22Rv1 (cell line): Measurements from ENCODE around the gene CACNA1C.
"Not testable (repeated sequence)": the region's sequence is repeated elsewhere in the genome, so short reads cannot be mapped to it uniquely, and the experiment has no call there.

ENCODE experiments used
- H3K27ac ChIP-seq: fragments of 450-650 bp; 2 replicates; pipeline ENCODE4 v1.5.1; 2017
- ZFX ChIP-seq: fragments of 450-650 bp; IDR thresholded peaks from 2 replicates; pipeline ENCODE4 v1.6.1; 2017; ENCODE audit warnings: antibody characterized with exemption, borderline replicate concordance
- TF ChIP-seq, protein P1 (sequence below): fragments of 450-650 bp; IDR thresholded peaks from 2 replicates; pipeline ENCODE4 v1.5.1; 2017; ENCODE audit warnings: mild to moderate bottlenecking

CACNA1C gene

DNA sequence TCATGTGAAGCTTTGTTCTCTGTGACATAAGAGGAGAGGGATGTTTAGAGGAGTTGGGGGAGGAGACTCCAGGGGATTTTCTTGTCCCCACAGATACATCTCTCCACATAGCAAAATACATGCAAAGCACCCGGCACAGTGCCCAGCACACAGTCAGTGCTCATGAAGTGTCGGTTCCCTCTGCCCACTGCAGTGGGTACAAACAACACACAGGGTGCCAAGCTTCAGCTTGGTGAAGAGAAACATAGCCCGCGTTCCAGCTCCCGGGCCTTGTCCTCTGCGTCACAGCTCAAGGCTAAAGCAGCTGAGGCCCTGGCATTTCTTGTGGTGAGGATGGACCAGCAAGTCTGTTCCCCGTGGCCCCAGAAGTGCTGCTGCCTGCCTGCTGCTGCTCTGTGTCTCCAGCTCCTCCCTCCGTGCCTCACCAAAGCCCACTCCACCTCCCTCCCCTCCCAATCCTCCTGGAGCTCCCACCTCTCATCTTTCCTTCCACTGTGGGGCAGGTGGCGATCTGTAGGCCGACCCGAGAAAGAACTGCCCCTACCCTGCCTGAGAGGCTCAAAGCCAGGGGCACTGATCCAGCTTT is 685.0 kb downstream of the CACNA1C start:
- H3K27ac ChIP-seq = no peak overlapping the region
- TF ChIP-seq, protein P1, sequence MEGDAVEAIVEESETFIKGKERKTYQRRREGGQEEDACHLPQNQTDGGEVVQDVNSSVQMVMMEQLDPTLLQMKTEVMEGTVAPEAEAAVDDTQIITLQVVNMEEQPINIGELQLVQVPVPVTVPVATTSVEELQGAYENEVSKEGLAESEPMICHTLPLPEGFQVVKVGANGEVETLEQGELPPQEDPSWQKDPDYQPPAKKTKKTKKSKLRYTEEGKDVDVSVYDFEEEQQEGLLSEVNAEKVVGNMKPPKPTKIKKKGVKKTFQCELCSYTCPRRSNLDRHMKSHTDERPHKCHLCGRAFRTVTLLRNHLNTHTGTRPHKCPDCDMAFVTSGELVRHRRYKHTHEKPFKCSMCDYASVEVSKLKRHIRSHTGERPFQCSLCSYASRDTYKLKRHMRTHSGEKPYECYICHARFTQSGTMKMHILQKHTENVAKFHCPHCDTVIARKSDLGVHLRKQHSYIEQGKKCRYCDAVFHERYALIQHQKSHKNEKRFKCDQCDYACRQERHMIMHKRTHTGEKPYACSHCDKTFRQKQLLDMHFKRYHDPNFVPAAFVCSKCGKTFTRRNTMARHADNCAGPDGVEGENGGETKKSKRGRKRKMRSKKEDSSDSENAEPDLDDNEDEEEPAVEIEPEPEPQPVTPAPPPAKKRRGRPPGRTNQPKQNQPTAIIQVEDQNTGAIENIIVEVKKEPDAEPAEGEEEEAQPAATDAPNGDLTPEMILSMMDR = no peak
- TF ChIP-seq ZFX = no peak

DNA sequence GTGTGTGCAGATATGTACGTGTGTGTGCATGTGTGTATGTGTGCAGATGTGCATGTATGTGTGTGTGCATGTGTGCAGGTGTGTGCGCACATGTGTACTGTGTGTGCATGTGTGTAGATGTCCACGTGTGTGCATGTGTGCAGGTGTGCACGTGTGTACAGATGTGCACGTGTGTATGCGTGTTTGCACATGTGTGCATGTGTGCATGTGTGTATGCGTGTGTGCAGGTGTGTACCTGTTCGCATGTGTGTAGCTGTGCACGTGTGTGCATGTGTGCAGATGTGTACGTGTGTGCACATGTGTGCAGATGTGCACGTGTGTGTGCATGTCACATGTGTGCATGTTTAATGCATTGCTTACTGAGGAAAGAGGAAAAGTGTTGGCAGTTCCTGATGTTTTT is 686.3 kb downstream of the CACNA1C start:
- H3K27ac ChIP-seq = no peak overlapping the region
- TF ChIP-seq, protein P1 = no peak
- TF ChIP-seq ZFX = no peak

GRCh38 chr12:2739832-2740641 is 687.2 kb downstream of the CACNA1C start:
- TF ChIP-seq ZFX = no peak
- TF ChIP-seq, protein P1 = peak; percentile 94
- no peak overlapping the region for H3K27ac ChIP-seq

- not testable (repeated sequence) for H3K27ac ChIP-seq
These were observed 689.2 kb downstream of the CACNA1C start for GRCh38 chr12:2742037-2742436.

- no peak overlapping the region for H3K27ac ChIP-seq
- no peak for TF ChIP-seq ZFX
- TF ChIP-seq, protein P1 = no peak
These were observed 690.7 kb downstream of the CACNA1C start for GRCh38 chr12:2743478-2743877.

DNA sequence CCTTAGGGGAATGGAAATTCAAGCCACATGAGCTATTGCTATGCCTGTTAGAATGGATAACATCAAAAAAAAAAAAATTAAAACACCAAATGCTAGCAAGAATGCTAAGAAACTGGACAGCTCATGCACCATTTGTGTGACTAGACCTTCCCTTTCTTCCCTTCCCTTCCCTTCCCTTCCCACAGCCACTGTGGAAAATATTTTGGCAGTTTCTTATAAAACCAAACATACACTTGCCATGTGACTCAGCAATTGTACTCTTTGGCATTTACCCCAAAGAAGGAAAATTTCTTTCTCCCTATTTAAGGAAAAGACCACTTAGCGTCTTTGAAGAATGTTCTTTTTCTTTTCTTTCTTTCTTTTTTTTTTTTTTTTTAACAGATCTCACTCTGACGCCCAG is 692.9 kb downstream of the CACNA1C start:
- no peak overlapping the region for H3K27ac ChIP-seq
- TF ChIP-seq, protein P1 = no peak
- TF ChIP-seq ZFX = no peak
